ENCODE results near the gene WDHD1.
A peak's percentile ranks its signal among the peaks of the same experiment; 100 is the strongest.
"Not testable (repeated sequence)": the region's sequence is repeated elsewhere in the genome, so short reads cannot be mapped to it uniquely, and the experiment has no call there.

The WDHD1 gene

DNA sequence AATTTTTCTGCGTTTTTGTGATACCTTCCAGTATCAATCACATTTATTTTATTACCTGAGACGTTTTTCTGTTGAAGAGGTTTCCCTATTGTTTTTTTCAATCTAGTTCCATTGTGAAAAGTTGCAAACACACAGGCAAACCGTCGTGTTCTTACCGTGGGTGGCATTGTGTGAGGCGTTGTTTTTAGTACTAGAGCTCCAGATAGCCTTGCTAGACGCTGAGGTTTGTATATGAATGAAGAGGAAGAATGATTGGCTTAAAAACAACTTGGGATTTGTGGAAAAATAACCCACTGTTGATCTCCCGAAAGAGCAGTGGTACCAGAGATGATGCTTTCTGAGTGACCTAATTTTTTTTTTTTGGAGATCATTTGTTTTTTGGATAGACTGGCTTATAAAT is 1.2 kb upstream of the WDHD1 start:
- Mint-ChIP-seq H3K27me3 (no peaks in the 10 kb centered on the region), H3K9me3 (no peaks in the 10 kb centered on the region), H3K27ac (peak overlapping the region; percentile 91), H3K4me3 (peak overlapping the region; percentile 90), H3K36me3 (peaks cover 21% of the 10 kb centered on the region), H3K4me1 (peaks cover 55% of the 10 kb centered on the region)
- CTCF ChIA-PET, result interaction anchor here (2.5 kb wide), 1 partner anchor 23 kb away, joined by 6 read pairs; the partner anchor contains the start of gene MAPK1IP1L
- DNase-seq, result no peak

DNA sequence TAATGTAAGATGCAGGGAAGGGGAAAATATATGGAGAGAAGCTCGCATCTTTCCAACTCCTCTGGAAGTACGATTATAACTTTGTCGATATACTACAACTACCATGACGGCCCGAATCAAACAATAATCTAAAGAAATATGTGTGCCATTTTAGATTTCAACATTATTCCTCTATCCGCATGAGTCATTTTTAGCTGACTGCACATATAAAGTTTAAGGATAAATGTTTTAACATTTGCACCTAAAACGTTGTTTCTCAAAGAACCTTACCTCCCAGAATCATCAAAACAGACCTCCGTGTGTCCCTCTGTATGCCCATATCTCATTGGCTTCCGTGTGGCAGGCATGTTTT is 482 bp downstream of the WDHD1 start:
- Mint-ChIP-seq H3K9me3 (no peaks in the 10 kb centered on the region), H3K27ac (peak overlapping the region; percentile 91), H3K36me3 (peaks cover 22% of the 10 kb centered on the region), H3K4me3 (peak overlapping the region; percentile 90), H3K4me1 (peaks cover 59% of the 10 kb centered on the region), H3K27me3 (no peaks in the 10 kb centered on the region)
- no peak for DNase-seq
- CTCF ChIA-PET, result interaction anchor here (1.2 to 1.6 kb wide), 3 partner anchors 19 to 27 kb away, joined by 3 to 4 read pairs (median 4); partner anchors contain the start of gene MAPK1IP1L

DNA sequence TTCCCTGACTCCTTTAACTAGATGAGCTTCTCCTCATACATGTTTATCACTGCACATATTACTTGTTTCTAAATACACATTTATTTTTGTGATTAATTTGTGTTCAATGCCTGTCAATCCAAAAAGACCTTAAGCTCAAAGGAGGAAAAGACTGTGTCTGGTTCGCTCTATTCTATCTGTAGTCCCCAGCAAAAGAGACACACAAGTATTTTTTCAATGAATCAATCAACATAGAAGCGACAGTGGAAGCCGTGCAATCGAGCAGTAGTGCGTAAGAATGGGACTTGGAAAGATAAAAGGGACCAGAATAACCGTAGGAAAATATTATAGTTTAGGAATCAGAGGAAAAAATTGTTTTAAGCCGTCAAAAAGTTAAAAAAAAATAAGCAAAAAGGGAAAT is 951 bp downstream of the WDHD1 start:
- Mint-ChIP-seq H3K9me3 (no peaks in the 10 kb centered on the region), H3K36me3 (peaks cover 19% of the 10 kb centered on the region), H3K4me1 (peaks cover 60% of the 10 kb centered on the region), H3K27me3 (no peaks in the 10 kb centered on the region), H3K4me3 (peak overlapping the region; percentile 90), H3K27ac (peak overlapping the region; percentile 91)
- CTCF ChIA-PET, result interaction anchor here (0.6 to 1.6 kb wide), 3 partner anchors 19 to 64 kb away, joined by 3 to 4 read pairs (median 4); partner anchors contain the start of gene MAPK1IP1L
- no peak for DNase-seq

DNA sequence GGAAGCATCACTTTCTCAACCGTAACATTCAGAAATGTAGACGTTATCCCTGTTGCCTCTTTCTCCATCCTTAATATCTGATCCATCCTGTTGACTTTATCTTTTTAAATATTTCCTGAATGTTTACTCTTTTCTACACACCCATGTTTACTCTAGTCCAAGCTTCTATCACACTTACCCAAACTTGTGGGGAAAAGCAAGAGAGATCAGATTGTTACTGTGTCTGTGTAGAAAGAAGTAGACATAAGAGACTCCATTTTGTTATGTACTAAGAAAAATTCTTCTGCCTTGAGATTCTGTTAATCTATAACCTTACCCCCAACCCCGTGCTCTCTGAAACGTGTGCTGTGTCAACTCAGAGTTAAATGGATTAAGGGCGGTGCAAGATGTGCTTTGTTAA is 2.5 kb downstream of the WDHD1 start:
- DNase-seq, H3K27me3 Mint-ChIP-seq, H3K27ac Mint-ChIP-seq, H3K9me3 Mint-ChIP-seq, H3K4me3 Mint-ChIP-seq: not testable (repeated sequence)
- CTCF ChIA-PET, result interaction anchor here (2.2 kb wide), 1 partner anchor 26 kb away, joined by 4 read pairs; no protein-coding TSS in a partner anchor
- H3K4me1 Mint-ChIP-seq, result peaks cover 55% of the 10 kb centered on the region
- peaks cover 25% of the 10 kb centered on the region for H3K36me3 Mint-ChIP-seq

DNA sequence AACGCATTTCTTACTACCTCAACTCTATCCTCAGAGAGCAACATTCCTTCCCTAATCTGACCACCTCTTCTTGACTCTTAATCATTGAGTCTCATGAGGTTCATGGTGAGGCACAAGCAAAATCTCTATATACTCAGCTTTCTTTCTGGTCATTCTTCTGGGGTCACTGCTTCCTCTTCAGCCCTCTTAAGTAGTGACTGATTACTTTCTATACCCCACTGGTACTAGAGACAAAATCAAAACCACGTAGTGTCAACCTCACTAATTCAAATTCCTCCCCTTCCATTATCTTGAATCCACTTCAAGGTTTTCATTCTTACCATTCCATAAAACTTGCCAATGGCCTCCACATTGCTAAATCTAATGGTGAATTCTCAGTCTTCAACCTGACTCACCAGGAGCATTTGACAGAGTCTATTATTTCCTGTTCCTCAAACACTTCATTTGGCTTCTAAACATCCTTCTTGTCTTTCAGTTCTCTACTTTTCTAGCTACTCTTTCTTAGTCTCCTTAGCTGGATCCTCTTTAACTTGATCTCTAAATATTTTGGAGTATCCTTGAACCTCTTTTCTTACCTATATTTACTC is 6.8 kb downstream of the WDHD1 start:
- peaks cover 23% of the 10 kb centered on the region for H3K4me1 Mint-ChIP-seq
- no peak for DNase-seq
- H3K36me3 Mint-ChIP-seq, result peaks cover 28% of the 10 kb centered on the region
- H3K27me3 Mint-ChIP-seq, result no peaks in the 10 kb centered on the region
- no peak overlapping the region for H3K4me3 Mint-ChIP-seq
- H3K9me3 Mint-ChIP-seq, result no peaks in the 10 kb centered on the region
- CTCF ChIA-PET, result no interaction called here
- peak overlapping the region; percentile 13 for H3K27ac Mint-ChIP-seq

DNA sequence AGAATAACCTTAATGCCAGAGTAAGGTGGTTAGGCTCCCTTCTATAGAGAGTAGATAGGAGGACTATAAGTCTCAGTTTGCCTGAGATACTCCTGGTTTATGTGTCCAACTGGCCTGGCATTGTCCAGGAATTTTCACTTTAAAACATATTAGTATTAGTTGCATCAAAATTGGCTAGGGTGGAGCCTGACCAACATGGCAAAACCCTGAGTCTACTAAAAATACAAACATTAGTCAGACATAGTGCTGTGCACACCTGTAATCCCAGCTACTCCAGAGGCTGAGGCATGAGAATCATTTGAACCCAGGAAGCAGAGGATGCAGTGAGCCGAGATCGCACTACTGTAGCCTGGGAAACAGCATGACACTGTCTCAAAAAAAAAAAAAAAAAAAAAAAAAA is 11.9 kb downstream of the WDHD1 start:
- Mint-ChIP-seq H3K36me3 (peaks cover 33% of the 10 kb centered on the region), H3K4me1 (no peaks in the 10 kb centered on the region), H3K27ac (no peak overlapping the region), H3K4me3 (no peak overlapping the region), H3K27me3 (no peaks in the 10 kb centered on the region), H3K9me3 (no peaks in the 10 kb centered on the region)
- DNase-seq, result no peak
- CTCF ChIA-PET, result interaction anchor here (0.6 kb wide), 1 partner anchor 39 kb away, joined by 3 read pairs; no protein-coding TSS in a partner anchor

DNA sequence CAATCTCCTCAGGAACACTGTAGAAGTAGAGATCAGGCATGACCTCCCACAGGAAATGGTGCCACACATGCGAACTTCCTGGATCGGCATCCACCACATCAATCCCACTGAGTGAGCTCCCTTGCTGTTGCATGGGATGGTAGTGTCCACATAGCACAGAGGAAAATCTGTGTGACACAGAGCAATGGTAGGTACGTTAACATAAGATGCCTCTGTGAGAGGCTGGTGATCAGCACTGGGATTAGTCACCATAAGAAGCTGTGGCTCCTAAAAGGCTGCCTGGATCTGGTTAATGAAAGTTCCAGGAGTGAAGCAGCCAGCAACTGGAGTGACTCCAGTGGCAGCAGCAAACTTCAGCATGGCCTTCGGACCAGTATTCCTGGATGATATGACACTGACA is 21.8 kb downstream of the WDHD1 start:
- CTCF ChIA-PET, result no interaction called here
- peaks cover 44% of the 10 kb centered on the region for H3K36me3 Mint-ChIP-seq

DNA sequence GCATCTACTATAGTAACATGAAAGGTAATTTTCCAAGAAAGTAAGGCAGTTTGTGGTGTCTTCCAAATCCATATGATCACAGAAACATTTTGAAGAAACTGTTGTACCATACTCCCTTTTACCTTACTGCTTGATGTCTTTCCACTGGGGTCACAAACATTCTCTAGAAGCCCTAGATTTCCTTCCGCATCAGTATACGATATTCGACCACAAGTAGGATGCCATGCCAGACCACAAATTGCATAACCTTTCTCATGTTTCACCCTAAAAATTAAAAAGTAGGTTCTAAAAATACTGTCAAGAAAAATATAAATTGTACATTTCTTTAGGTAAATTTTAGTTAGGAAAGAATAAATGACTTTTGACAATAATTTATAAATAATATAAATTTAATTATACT is 26.5 kb downstream of the WDHD1 start:
- H3K4me3 Mint-ChIP-seq, result no peak overlapping the region
- H3K27me3 Mint-ChIP-seq, result no peaks in the 10 kb centered on the region
- H3K27ac Mint-ChIP-seq, result no peak overlapping the region
- peaks cover 7% of the 10 kb centered on the region for H3K4me1 Mint-ChIP-seq
- peaks cover 39% of the 10 kb centered on the region for H3K36me3 Mint-ChIP-seq
- H3K9me3 Mint-ChIP-seq, result no peaks in the 10 kb centered on the region
- CTCF ChIA-PET, result no interaction called here
- no peak for DNase-seq

More for the DNA sequence above, 21.8 kb downstream of the WDHD1 start:
- Mint-ChIP-seq H3K9me3 (no peaks in the 10 kb centered on the region), H3K4me3 (no peak overlapping the region), H3K27me3 (no peaks in the 10 kb centered on the region), H3K27ac (no peak overlapping the region), H3K4me1 (peaks cover 9% of the 10 kb centered on the region)
- no peak for DNase-seq

DNA sequence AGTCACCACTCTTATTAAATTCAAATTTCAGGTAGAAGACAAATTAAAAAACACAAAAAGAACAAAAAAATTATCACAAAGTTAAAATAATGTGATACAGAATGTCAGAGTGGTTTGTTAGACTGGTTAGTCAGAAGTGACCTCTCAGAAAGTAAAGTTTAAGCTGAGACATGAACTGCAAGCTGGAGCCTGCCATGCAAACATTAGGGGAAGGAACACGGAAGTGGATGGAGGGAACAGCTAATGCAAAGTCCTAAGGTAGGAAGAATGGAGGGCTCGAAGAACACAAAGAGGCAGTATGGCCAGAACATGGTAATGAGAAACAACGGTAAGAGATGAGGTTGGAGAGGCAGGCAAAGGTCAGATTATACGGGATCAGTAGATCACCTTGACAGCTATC is 41.7 kb downstream of the WDHD1 start:
- Mint-ChIP-seq H3K36me3 (peaks cover 46% of the 10 kb centered on the region), H3K4me1 (no peaks in the 10 kb centered on the region), H3K4me3 (no peak overlapping the region), H3K27me3 (no peaks in the 10 kb centered on the region), H3K9me3 (no peaks in the 10 kb centered on the region), H3K27ac (no peak overlapping the region)
- CTCF ChIA-PET, result no interaction called here
- no peak for DNase-seq

DNA sequence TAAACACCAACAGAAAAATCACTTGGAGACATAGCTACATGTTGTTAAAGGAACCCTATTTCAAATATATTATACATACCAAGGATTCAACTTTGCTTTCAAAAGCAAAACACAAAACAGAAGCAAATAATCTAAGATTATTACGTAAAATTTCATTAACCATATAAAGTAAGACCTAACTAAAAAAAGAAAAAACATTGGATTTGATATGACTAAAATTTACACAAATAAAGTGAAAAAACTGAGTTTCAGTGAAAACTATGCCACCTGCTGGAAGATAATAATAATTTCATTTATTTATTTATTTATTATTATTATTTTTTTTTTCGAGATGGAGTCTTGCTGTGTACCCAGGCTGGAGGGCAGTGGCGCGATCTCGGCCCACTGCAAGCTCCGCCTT is 45.2 kb downstream of the WDHD1 start:
- Mint-ChIP-seq H3K4me1 (no peaks in the 10 kb centered on the region), H3K36me3 (peaks cover 43% of the 10 kb centered on the region), H3K9me3 (no peaks in the 10 kb centered on the region), H3K4me3 (no peak overlapping the region), H3K27me3 (no peaks in the 10 kb centered on the region), H3K27ac (no peak overlapping the region)
- CTCF ChIA-PET, result interaction anchor here (0.8 to 0.9 kb wide), 2 partner anchors 34 to 100 kb away, joined by 3 read pairs; no protein-coding TSS in a partner anchor
- DNase-seq, result no peak

DNA sequence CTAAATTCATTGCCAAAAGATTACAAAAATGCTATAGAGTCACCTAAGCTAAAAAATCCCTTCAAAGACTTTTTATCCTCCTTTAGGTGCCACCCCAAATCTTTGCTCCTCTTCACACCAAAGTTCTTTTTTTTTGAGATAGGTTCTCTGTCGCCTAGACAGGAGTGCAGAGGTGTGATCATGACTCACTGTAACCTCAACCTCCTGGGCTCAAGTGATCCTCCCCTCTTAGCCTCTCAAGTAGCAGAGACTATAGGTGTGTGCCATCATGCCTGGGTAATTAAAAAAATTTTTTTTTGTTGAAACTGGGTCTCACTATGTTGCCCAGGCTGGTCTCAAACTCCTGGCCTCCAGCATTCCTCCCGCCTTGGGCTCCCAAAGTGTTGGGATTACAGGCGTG is 47.9 kb downstream of the WDHD1 start:
- Mint-ChIP-seq H3K36me3 (peaks cover 24% of the 10 kb centered on the region), H3K4me3 (no peak overlapping the region)
- CTCF ChIA-PET, result interaction anchor here (0.7 kb wide), 1 partner anchor 12 kb away, joined by 3 read pairs; no protein-coding TSS in a partner anchor

DNA sequence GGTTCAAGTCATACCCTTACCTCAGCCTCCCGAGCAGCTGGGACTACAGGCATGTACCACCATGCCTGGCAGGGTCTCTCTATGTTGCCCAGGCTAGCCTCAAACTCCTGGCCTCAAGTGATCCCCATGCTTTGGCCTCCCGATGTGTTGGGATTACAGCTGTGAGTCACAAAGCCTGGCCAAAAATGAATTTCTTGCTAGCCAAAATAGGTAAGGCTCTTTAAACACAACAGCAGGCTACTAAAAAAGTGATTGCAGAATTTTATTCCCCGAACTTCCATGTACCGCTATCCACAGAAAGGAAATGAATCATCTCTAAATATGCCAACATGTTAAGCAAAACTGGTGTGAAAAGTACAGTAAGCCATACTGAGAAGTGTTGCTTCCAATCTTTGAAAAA is 50.6 kb downstream of the WDHD1 start:
- CTCF ChIA-PET, result interaction anchor here (0.7 kb wide), 1 partner anchor 39 kb away, joined by 3 read pairs; no protein-coding TSS in a partner anchor
- peaks cover 9% of the 10 kb centered on the region for H3K4me1 Mint-ChIP-seq
- peaks cover 19% of the 10 kb centered on the region for H3K36me3 Mint-ChIP-seq
- DNase-seq, result no peak
- no peak overlapping the region for H3K27ac Mint-ChIP-seq
- no peaks in the 10 kb centered on the region for H3K27me3 Mint-ChIP-seq
- H3K9me3 Mint-ChIP-seq, result no peaks in the 10 kb centered on the region
- H3K4me3 Mint-ChIP-seq, result no peak overlapping the region

More for the DNA sequence above, 47.9 kb downstream of the WDHD1 start:
- Mint-ChIP-seq H3K27me3 (no peaks in the 10 kb centered on the region), H3K9me3 (no peaks in the 10 kb centered on the region), H3K4me1 (peaks cover 9% of the 10 kb centered on the region), H3K27ac (peak overlapping the region; percentile 15)
- DNase-seq, result no peak

DNA sequence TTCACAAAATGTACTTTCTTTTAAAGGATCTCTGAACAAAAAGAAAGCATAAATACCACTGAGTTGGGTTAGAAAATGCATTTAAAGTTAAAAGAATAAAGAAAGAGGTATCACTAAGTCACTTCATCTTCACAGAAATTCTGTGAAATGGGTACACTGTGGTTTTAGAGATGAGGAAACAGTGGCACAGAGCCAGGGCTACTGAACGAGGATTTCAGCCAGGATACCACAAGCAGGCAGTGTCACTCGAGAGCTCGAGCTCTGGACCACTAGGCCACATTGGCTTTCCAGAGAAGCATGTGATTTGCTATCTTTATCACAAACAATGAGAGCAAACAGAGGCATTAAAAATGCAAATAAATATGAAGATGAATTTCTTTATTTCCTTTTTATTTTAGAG is 51.0 kb downstream of the WDHD1 start:
- no peak for DNase-seq
- H3K27me3 Mint-ChIP-seq, result no peaks in the 10 kb centered on the region
- H3K4me1 Mint-ChIP-seq, result peaks cover 9% of the 10 kb centered on the region
- no peak overlapping the region for H3K4me3 Mint-ChIP-seq
- no peak overlapping the region for H3K27ac Mint-ChIP-seq
- CTCF ChIA-PET, result interaction anchor here (0.7 kb wide), 1 partner anchor 39 kb away, joined by 3 read pairs; no protein-coding TSS in a partner anchor
- H3K9me3 Mint-ChIP-seq, result no peaks in the 10 kb centered on the region
- peaks cover 23% of the 10 kb centered on the region for H3K36me3 Mint-ChIP-seq

DNA sequence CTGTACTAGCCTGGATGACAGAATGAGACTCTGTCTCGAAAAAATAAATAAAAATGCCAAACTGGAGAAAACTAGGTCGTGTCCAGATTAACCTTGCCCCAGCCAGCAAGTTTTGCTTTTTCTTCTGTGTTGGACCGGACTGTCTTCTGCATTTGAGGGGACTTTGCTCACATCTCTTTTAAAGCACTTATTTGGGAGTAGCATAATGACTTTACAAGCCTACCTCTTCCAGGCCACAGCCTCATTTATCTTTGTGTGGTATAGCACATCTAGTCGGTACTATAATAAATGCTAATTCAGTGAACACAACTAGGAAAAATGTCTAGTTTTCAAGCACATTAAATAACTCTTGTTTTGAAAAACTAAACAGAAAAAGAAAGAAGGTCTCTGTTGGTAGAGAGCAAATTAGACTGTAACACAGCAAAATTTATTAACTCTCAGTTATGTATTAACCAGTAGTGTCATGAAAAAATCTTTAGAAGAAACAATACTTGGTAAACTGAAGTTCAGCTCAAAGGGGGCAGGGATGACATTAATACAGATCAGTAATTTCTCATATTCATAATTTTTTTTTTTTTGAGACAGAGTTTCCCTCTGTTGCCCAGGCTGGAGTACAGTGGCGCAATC is 52.0 kb downstream of the WDHD1 start:
- no peak overlapping the region for H3K27ac Mint-ChIP-seq

DNA sequence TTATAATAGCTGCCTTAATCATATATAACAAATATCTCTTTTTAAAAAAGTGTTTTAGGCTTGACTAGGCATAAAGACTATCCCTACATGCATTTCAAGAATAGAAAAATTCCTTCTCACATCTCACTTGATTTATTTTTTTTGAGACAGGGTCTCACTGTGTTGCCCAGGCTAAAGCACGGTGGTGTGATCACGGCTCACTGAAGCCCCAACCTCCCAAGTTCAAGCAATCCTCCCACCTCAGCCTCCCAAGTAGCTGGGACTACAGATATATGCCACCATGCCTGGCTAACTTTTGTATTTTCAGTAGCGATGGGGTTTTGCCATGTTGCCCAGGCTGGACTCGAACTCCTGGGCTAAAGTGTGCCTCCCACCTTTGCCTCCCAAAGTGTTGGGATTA is 59.4 kb downstream of the WDHD1 start:
- CTCF ChIA-PET, result no interaction called here
- Mint-ChIP-seq H3K27ac (no peak overlapping the region), H3K4me1 (peaks cover 6% of the 10 kb centered on the region), H3K36me3 (peaks cover 44% of the 10 kb centered on the region), H3K27me3 (no peaks in the 10 kb centered on the region), H3K4me3 (no peak overlapping the region), H3K9me3 (no peaks in the 10 kb centered on the region)
- DNase-seq, result no peak

More for the DNA sequence above, 52.0 kb downstream of the WDHD1 start:
- CTCF ChIA-PET, result no interaction called here
- Mint-ChIP-seq H3K27me3 (no peaks in the 10 kb centered on the region), H3K4me1 (peaks cover 9% of the 10 kb centered on the region), H3K36me3 (peaks cover 31% of the 10 kb centered on the region), H3K9me3 (no peaks in the 10 kb centered on the region), H3K4me3 (no peak overlapping the region)
- DNase-seq, result no peak

Measured in activated naive CD4-positive, alpha-beta T cell treated with anti-CD3 and anti-CD28 coated beads, Interleukin-2, amount 10 ng/mL, durations not matched to agents 7 days and 5 days (primary cell).